Cardiac fibroblast (primary cell): ENCODE data around the gene ASXL1.
A peak's percentile ranks its signal among the peaks of the same experiment; 100 is the strongest.
"Not testable (repeated sequence)": the region's sequence is repeated elsewhere in the genome, so short reads cannot be mapped to it uniquely, and the experiment has no call there.

Experiments
- DNase-seq, 2 donors: peaks; one replicate each; pipeline versions ENCODE4 v3.0.0 to v3.0.0-alpha.2; 2010; ENCODE audit warnings: low read depth in 2 of 2
- H3K4me3 ChIP-seq, 2 donors: replicated peaks in 1 of 2; 1 replicate in 1 of 2; 2 replicates in 1 of 2; pipeline ENCODE4 v1.5.1; 2011; ENCODE audit warnings: low read depth in 2 of 2, low read length in 2 of 2, mild to moderate bottlenecking in 2 of 2, moderate library complexity in 1 of 2
- CTCF ChIP-seq: IDR thresholded peaks from one replicate; pipeline ENCODE4 v1.5.1; 2011; ENCODE audit warnings: low read depth, mild to moderate bottlenecking, low read length, inconsistent platforms

The ASXL1 gene

GRCh38 chr20:32461836-32462600, 103.9 kb downstream of the ASXL1 start:
- no peak for TF ChIP-seq CTCF
- DNase-seq: no peak
- no peak overlapping the region for H3K4me3 ChIP-seq

GRCh38 chr20:32462900-32463641, 104.9 kb downstream of the ASXL1 start:
- no peak for DNase-seq
- H3K4me3 ChIP-seq: no peak overlapping the region
- no peak for TF ChIP-seq CTCF

GRCh38 chr20:32463642-32464400, 105.7 kb downstream of the ASXL1 start:
- TF ChIP-seq CTCF: no peak
- DNase-seq: no peak
- H3K4me3 ChIP-seq: no peak overlapping the region

GRCh38 chr20:32464401-32465091, 106.4 kb downstream of the ASXL1 start:
- TF ChIP-seq CTCF: no peak
- H3K4me3 ChIP-seq: no peak overlapping the region
- no peak for DNase-seq

- TF ChIP-seq CTCF: no peak
- peak; percentile 86 to 88 for DNase-seq
- H3K4me3 ChIP-seq: no peak overlapping the region
Observed at GRCh38 chr20:32465092-32465900, 107.2 kb downstream of the ASXL1 start.

- DNase-seq, H3K4me3 ChIP-seq: not testable (repeated sequence)
Observed at GRCh38 chr20:32465901-32466675, 108.0 kb downstream of the ASXL1 start.
